ENCODE results near the gene PELI2. TPM values are rescaled to one million over a fixed set of nuclear protein-coding genes. Genes with fewer than 3 reads are reported as not detected.

Gene PELI2
- total and polyA plus RNA-seq, 2 experiments from 2014 or later, result 8.0 to 24.5 TPM

- H3K4me1 Mint-ChIP-seq, result peaks cover 54% of the 10 kb centered on the region
Measured at GRCh38 chr14:56124327-56124726, 6.1 kb downstream of the PELI2 start.

More at GRCh38 chr14:56124327-56124726, 6.1 kb downstream of the PELI2 start:
- H4K20me1 ChIP-seq (replicated peaks; ENCODE audit: insufficient read depth), result peaks cover 36% of the 10 kb centered on the region
- Mint-ChIP-seq H3K9me3 (no peaks in the 10 kb centered on the region), H3K4me3 (no peak overlapping the region), H3K36me3 (ENCODE audit: low read depth) (no peaks in the 10 kb centered on the region), H3K27me3 (ENCODE audit: insufficient read depth, low read depth, poor library complexity) (peaks cover 12% of the 10 kb centered on the region), H3K27ac (no peak overlapping the region)
- no peak overlapping the region for H3K27ac ChIP-seq (ENCODE audit: low read depth)
- H3K4me3 ChIP-seq, result no peak overlapping the region
- no peak overlapping the region for H2AFZ ChIP-seq
- H3K4me2 ChIP-seq, result no peak overlapping the region
- no peaks in the 10 kb centered on the region for H3K9me2 ChIP-seq (ENCODE audit: insufficient read depth)
- DNase-seq (ENCODE audit: low spot score), result no peak
- H3K36me3 ChIP-seq (ENCODE audit: insufficient read depth), result no peaks in the 10 kb centered on the region
- peaks cover 55% of the 10 kb centered on the region for H3K4me1 ChIP-seq (ENCODE audit: insufficient read depth)
- peaks cover 92% of the 10 kb centered on the region for H3K79me2 ChIP-seq (replicated peaks; ENCODE audit: insufficient read depth)
- no peaks in the 10 kb centered on the region for H3F3A ChIP-seq (replicated peaks; ENCODE audit: low read depth)
- no peak for TF ChIP-seq ZNF462 (CRISPR knock-in tag; IDR thresholded peaks at IDR 0.05)
- no peak for TF ChIP-seq ZNF114 (CRISPR knock-in tag; IDR thresholded peaks at IDR 0.05)
- TF ChIP-seq, protein P1, sequence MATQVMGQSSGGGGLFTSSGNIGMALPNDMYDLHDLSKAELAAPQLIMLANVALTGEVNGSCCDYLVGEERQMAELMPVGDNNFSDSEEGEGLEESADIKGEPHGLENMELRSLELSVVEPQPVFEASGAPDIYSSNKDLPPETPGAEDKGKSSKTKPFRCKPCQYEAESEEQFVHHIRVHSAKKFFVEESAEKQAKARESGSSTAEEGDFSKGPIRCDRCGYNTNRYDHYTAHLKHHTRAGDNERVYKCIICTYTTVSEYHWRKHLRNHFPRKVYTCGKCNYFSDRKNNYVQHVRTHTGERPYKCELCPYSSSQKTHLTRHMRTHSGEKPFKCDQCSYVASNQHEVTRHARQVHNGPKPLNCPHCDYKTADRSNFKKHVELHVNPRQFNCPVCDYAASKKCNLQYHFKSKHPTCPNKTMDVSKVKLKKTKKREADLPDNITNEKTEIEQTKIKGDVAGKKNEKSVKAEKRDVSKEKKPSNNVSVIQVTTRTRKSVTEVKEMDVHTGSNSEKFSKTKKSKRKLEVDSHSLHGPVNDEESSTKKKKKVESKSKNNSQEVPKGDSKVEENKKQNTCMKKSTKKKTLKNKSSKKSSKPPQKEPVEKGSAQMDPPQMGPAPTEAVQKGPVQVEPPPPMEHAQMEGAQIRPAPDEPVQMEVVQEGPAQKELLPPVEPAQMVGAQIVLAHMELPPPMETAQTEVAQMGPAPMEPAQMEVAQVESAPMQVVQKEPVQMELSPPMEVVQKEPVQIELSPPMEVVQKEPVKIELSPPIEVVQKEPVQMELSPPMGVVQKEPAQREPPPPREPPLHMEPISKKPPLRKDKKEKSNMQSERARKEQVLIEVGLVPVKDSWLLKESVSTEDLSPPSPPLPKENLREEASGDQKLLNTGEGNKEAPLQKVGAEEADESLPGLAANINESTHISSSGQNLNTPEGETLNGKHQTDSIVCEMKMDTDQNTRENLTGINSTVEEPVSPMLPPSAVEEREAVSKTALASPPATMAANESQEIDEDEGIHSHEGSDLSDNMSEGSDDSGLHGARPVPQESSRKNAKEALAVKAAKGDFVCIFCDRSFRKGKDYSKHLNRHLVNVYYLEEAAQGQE (IDR thresholded peaks at IDR 0.05; ENCODE audit: unreplicated experiment), result no peak
- no peak for TF ChIP-seq POLR2AphosphoS5 (IDR thresholded peaks at IDR 0.05; ENCODE audit: low read depth)
- no peak for TF ChIP-seq ZNF331 (CRISPR knock-in tag; IDR thresholded peaks at IDR 0.05; ENCODE audit: low read depth)
- no peak for TF ChIP-seq JUNB (IDR thresholded peaks at IDR 0.05; ENCODE audit: unreplicated experiment)
- TF ChIP-seq, protein P2, sequence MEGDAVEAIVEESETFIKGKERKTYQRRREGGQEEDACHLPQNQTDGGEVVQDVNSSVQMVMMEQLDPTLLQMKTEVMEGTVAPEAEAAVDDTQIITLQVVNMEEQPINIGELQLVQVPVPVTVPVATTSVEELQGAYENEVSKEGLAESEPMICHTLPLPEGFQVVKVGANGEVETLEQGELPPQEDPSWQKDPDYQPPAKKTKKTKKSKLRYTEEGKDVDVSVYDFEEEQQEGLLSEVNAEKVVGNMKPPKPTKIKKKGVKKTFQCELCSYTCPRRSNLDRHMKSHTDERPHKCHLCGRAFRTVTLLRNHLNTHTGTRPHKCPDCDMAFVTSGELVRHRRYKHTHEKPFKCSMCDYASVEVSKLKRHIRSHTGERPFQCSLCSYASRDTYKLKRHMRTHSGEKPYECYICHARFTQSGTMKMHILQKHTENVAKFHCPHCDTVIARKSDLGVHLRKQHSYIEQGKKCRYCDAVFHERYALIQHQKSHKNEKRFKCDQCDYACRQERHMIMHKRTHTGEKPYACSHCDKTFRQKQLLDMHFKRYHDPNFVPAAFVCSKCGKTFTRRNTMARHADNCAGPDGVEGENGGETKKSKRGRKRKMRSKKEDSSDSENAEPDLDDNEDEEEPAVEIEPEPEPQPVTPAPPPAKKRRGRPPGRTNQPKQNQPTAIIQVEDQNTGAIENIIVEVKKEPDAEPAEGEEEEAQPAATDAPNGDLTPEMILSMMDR (conservative IDR thresholded peaks at IDR 0.05; ENCODE audit: low read depth in 2 of 2), result no peak
- TF ChIP-seq NANOG (IDR thresholded peaks at IDR 0.05; ENCODE audit: borderline replicate concordance), result no peak
- no peak for TF ChIP-seq CREB1 (CRISPR knock-in tag; IDR thresholded peaks at IDR 0.05; ENCODE audit: low read depth)
- TF ChIP-seq EZH2phosphoT487 (IDR thresholded peaks at IDR 0.05; ENCODE audit: unreplicated experiment), result no peak
- TF ChIP-seq STAT1 (IDR thresholded peaks at IDR 0.05; ENCODE audit: unreplicated experiment), result no peak
- TF ChIP-seq EZH2 (IDR thresholded peaks at IDR 0.05; ENCODE audit: low read depth, unreplicated experiment), result no peak
- TF ChIP-seq, protein P3, sequence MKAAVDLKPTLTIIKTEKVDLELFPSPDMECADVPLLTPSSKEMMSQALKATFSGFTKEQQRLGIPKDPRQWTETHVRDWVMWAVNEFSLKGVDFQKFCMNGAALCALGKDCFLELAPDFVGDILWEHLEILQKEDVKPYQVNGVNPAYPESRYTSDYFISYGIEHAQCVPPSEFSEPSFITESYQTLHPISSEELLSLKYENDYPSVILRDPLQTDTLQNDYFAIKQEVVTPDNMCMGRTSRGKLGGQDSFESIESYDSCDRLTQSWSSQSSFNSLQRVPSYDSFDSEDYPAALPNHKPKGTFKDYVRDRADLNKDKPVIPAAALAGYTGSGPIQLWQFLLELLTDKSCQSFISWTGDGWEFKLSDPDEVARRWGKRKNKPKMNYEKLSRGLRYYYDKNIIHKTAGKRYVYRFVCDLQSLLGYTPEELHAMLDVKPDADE (IDR thresholded peaks at IDR 0.05), result no peak
- peaks cover 23% of the 10 kb centered on the region for H3K27me3 ChIP-seq (ENCODE audit: insufficient read depth)
- ATAC-seq, result no peak

Measured in GM23338 (cell line).